ENCODE data around the gene LETMD1.
A peak's percentile ranks its signal among the peaks of the same experiment; 100 is the strongest.

Gene LETMD1

GRCh38 chr12:51080136-51080535 is 32.0 kb downstream of the LETMD1 start:
- DNase-seq: no peak

GRCh38 chr12:51081421-51081820 is 33.3 kb downstream of the LETMD1 start:
- no peak for DNase-seq

GRCh38 chr12:51082561-51083125 is 34.5 kb downstream of the LETMD1 start:
- DNase-seq: no peak

GRCh38 chr12:51083126-51083833 is 35.2 kb downstream of the LETMD1 start, which contains the start of gene CSRNP2:
CSRNP2 (minus strand) TSS chr12:51083596; CDS start chr12:51076561, 7,035 bp downstream.
- peak; percentile 91 for DNase-seq

GRCh38 chr12:51085757-51086156 is 37.6 kb downstream of the LETMD1 start:
- DNase-seq: no peak

- no peak for DNase-seq
Measured at GRCh38 chr12:51086933-51087332, 38.8 kb downstream of the LETMD1 start.

GRCh38 chr12:51087818-51088217 is 39.7 kb downstream of the LETMD1 start:
- DNase-seq: no peak

GRCh38 chr12:51090705-51091229 is 42.6 kb downstream of the LETMD1 start:
- DNase-seq: no peak

GRCh38 chr12:51098611-51099010 is 50.5 kb downstream of the LETMD1 start:
- DNase-seq: no peak

- no peak for DNase-seq
Measured at GRCh38 chr12:51103977-51104376, 55.9 kb downstream of the LETMD1 start.

GRCh38 chr12:51108136-51108535 is 60.0 kb downstream of the LETMD1 start:
- DNase-seq: no peak
